ENCODE results near the gene LRRC36.

GRCh38 chr16:67399749-67400704 lies 73.4 kb downstream of the LRRC36 start:
- TF ChIP-seq CTCF (IDR thresholded peaks at IDR 0.05; ENCODE audit: low read depth, low read length) (no peak; the same call in 1 of the 2 replicates), EZH2phosphoT487 (IDR thresholded peaks at IDR 0.05; ENCODE audit: low read depth) (no peak)
